AG09309 (cell line): ENCODE data around the gene DDX47.
"Not testable (repeated sequence)": the region's sequence is repeated elsewhere in the genome, so short reads cannot be mapped to it uniquely, and the experiment has no call there.

ENCODE experiments used
- DNase-seq: peaks from one replicate; pipeline ENCODE4 v3.0.0-alpha.2; 2010; ENCODE audit warnings: low read depth
- H3K4me3 ChIP-seq: 2 replicates; pipeline ENCODE4 v1.5.1; 2011; ENCODE audit warnings: mild to moderate bottlenecking, low read depth, low read length, moderate library complexity; ENCODE audit not compliant: control insufficient read depth
- CTCF ChIP-seq: IDR thresholded peaks from 2 replicates; pipeline ENCODE4 v1.5.1; 2011; ENCODE audit warnings: mild to moderate bottlenecking, low read depth, low read length, inconsistent platforms; ENCODE audit not compliant: insufficient read depth, control insufficient read depth; ENCODE audit errors: missing control alignments

DDX47 gene

GRCh38 chr12:12836571-12836970 is 23.4 kb downstream of the DDX47 start:
- no peak for TF ChIP-seq CTCF
- H3K4me3 ChIP-seq, result no peak overlapping the region
- DNase-seq, result no peak

GRCh38 chr12:12837025-12837812 is 24.1 kb downstream of the DDX47 start:
- no peak overlapping the region for H3K4me3 ChIP-seq
- DNase-seq, result peak; percentile 52
- peak; percentile 61 for TF ChIP-seq CTCF

- no peak for TF ChIP-seq CTCF
- no peak for DNase-seq
- no peak overlapping the region for H3K4me3 ChIP-seq
These were observed 24.6 kb downstream of the DDX47 start for GRCh38 chr12:12837813-12838153.

DNA sequence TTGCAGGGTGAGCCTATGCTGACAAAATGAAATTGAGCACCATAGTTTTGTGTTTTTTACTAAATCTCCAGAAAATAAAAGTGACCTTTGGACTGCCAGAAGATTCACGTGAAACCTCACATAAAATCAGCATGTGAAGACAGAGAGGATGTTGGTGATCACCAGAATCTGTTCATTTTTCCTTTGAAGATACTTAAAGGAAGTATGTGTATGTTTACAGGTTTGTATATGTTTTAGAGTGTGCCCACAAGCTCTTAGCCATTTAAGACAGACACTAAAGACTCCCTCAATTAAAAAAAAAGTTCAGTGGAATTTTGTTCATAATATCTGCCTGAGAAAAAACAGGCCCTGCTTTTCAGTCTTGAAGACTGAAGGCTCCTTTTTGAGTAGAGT is 25.9 kb downstream of the DDX47 start:
- TF ChIP-seq CTCF, result no peak
- H3K4me3 ChIP-seq, result no peak overlapping the region
- no peak for DNase-seq

GRCh38 chr12:12839439-12839838 is 26.3 kb downstream of the DDX47 start:
- DNase-seq, H3K4me3 ChIP-seq: not testable (repeated sequence)

DNA sequence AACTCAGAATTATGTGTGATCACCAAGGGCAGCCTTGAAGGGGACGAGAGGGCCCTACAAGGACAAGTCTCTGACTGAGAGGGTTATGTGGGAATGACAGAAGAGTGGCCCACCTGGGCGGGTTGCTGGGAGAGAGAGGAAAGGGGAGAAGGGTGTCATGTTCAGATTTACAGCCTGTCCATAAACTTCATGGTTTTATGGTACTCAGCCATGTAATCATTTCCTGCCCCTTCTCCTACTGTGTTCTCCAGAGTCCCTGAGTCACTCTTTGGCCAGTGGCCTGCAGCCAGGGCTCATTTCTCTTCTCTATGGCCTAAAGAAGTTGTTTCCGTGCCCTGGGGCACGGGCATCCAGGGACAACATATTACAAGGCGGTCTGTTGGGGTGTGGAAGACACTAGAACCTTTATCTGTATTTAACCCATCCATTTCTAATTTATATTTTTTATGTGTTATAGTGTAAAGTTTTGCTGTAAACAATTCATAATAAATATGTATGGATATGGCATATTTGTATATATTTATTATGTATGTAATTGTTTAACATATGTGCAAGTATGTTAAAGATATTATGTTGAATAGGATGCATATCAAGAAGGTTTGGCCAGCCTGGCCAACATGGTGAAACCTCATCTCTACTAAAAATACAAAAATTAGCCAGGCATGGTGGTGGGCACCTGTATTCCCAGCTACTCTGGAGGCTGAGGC is 26.9 kb downstream of the DDX47 start:
- no peak for TF ChIP-seq CTCF
- DNase-seq, result peak; percentile 57
- no peak overlapping the region for H3K4me3 ChIP-seq

- H3K4me3 ChIP-seq, result no peak overlapping the region
- no peak for TF ChIP-seq CTCF
These were observed 27.4 kb downstream of the DDX47 start for GRCh38 chr12:12840580-12840899.

GRCh38 chr12:12841428-12841827 is 28.3 kb downstream of the DDX47 start:
- not testable (repeated sequence) for DNase-seq, H3K4me3 ChIP-seq

More at GRCh38 chr12:12840580-12840899, 27.4 kb downstream of the DDX47 start:
- DNase-seq, result no peak
